GM19099 (cell line): ENCODE measurements around the gene GABBR2.

ENCODE experiments used
- POLR2A ChIP-seq: IDR thresholded peaks from 3 replicates; pipeline ENCODE4 v1.6.1; 2011; ENCODE audit warnings: low read depth; ENCODE audit not compliant: insufficient read length; ENCODE audit errors: extremely low read depth

Gene GABBR2

GRCh38 chr9:98442541-98442940 is 266.2 kb downstream of the GABBR2 start:
- TF ChIP-seq POLR2A = no peak

- no peak for TF ChIP-seq POLR2A
Observed at GRCh38 chr9:98442114-98442513, 266.6 kb downstream of the GABBR2 start.

GRCh38 chr9:98438666-98439065 is 270.1 kb downstream of the GABBR2 start:
- TF ChIP-seq POLR2A = no peak

GRCh38 chr9:98437458-98438034 is 271.2 kb downstream of the GABBR2 start:
- TF ChIP-seq POLR2A = no peak

GRCh38 chr9:98432960-98433359 is 275.8 kb downstream of the GABBR2 start:
- no peak for TF ChIP-seq POLR2A

- TF ChIP-seq POLR2A = no peak
Observed at GRCh38 chr9:98432134-98432533, 276.6 kb downstream of the GABBR2 start.

- no peak for TF ChIP-seq POLR2A
Observed at GRCh38 chr9:98430535-98431292, 278.0 kb downstream of the GABBR2 start.

- TF ChIP-seq POLR2A = no peak
Observed at GRCh38 chr9:98429613-98430012, 279.1 kb downstream of the GABBR2 start.

- no peak for TF ChIP-seq POLR2A
Observed at GRCh38 chr9:98428454-98428853, 280.3 kb downstream of the GABBR2 start.

- TF ChIP-seq POLR2A = no peak
Observed at GRCh38 chr9:98427491-98427890, 281.2 kb downstream of the GABBR2 start.

GRCh38 chr9:98425079-98425478 is 283.7 kb downstream of the GABBR2 start:
- no peak for TF ChIP-seq POLR2A

GRCh38 chr9:98419260-98419603 is 289.5 kb downstream of the GABBR2 start:
- no peak for TF ChIP-seq POLR2A

GRCh38 chr9:98418578-98419259 is 290.0 kb downstream of the GABBR2 start:
- TF ChIP-seq POLR2A = no peak

GRCh38 chr9:98416294-98417248 is 292.2 kb downstream of the GABBR2 start:
- no peak for TF ChIP-seq POLR2A

GRCh38 chr9:98415782-98416181 is 293.0 kb downstream of the GABBR2 start:
- no peak for TF ChIP-seq POLR2A

GRCh38 chr9:98413084-98413483 is 295.7 kb downstream of the GABBR2 start:
- no peak for TF ChIP-seq POLR2A
